HUDEP-2 (cell line): ENCODE measurements around the gene PATL2.
"Not testable (repeated sequence)": the region's sequence is repeated elsewhere in the genome, so short reads cannot be mapped to it uniquely, and the experiment has no call there.

Source experiments
- DNase-seq, 76 experiments: peaks; one replicate each; lab custom pipeline; 2025; ENCODE audit not compliant: unreplicated experiment in 76 of 76; lab: John Stamatoyannopoulos, UW

The PATL2 gene

GRCh38 chr15:44711096-44711742 is at the start of gene PATL2, which contains the start of gene B2M:
PATL2 (minus strand) TSS chr15:44711323; CDS start chr15:44676490, 34,833 bp downstream.
B2M (plus strand) TSS chr15:44711517; CDS start chr15:44711547, 30 bp downstream.
- DNase-seq, result peak; percentile 27 to 97 (median 91)

- no peak for DNase-seq
These were observed 42.2 kb upstream of the PATL2 start for GRCh38 chr15:44753345-44753744.

DNA sequence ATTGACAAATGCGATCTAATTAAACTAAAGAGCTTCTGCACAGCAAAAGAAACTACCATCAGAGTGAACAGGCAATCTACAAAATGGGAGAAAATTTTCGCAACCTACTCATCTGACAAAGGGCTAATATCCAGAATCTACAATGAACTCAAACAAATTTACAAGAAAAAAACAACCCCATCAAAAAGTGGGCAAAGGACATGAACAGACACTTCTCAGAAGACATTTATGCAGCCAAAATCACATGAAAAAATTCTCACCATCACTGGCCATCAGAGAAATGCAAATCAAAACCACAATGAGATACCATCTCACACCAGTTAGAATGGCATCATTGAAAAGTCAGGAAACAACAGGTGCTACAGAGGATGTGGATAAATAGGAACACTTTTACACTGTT is 32.3 kb upstream of the PATL2 start:
- DNase-seq, result not testable (repeated sequence)

DNA sequence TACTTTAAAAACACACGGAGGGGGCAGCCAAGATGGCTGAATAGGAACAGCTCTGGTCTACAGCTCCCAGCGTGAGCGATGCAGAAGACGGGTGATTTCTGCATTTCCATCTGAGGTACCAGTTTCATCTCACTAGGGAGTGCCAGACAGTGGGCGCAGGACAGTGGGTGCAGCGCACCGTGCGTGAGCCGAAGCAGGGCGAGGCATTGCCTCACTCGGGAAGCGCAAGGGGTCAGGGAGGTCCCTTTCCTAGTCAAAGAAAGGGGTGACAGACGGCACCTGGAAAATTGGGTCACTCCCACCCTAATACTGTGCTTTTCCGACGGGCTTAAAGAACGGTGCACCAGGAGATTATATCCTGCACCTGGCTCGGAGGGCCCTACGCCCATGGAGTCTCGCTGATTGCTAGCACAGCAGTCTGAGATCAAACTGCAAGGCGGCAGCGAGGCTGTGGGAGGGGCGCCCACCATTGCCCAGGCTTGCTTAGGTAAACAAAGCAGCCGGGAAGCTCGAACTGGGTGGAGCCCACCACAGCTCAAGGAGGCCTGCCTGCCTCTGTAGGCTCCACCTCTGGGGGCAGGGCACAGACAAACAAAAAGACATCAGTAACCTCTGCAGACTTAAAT is 28.2 kb upstream of the PATL2 start:
- DNase-seq, result not testable (repeated sequence)

DNA sequence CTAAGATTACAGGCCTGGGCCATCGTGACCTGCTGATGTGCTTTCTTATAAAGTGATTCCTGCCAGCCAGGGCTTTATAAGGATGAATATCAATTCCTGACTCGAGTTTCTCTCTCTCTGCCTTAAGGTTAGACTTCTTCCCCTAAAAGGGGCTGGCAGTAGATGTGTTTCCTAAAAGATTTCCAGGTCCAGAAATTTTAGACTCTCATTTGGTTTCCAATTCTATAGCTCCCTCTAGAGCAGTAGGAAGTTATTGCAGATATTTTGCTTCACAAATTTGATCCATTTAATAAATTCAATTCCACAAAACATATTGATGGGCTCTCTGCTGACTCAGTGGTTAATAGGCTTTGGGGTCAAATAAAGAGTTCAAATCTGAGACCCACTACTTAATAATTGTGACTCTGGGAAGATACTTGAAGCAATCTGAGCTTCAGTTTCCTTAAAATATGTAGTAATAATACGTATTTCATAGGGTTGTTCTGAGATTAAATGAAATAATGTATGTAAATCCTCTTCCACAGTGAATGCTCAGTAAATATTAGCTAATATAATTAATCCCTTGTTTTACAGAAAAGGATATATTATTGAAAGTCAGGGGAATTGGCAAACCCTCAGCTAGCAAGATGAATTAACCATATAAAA is 27.3 kb upstream of the PATL2 start:
- peak in 27 of 76 experiments; percentile 3 to 53 (median 28) for DNase-seq

DNA sequence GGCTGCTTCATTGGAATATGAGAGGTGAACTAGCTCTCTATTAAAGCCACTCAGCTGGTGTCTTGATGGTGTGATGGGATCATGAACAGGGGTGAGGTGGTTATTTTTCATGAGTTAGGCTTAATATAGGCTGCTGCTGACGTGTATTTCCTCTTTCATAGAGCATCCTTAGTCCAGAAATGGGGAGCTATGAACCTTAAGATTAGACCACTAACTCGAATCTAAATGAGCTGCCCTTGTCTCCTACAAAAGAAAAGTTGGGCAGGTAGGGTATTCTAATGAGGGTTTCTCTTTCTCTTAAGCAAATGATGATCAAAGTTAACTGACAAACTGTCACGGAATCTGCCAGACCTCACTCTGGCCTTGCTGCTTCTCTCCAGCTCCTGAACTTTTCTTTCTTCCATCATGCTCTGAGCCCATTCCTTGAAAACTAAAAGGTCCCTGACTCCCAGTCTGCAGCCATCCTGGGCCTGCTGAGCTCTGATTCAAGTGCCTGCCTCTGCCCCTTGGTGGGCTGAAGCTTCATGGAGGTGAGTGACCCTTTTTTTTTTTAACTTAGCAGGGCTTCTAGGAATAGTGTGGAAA is 25.1 kb upstream of the PATL2 start, which contains the start of gene TRIM69:
TSS of gene TRIM69 (plus strand) at position 348 of the 585 bp plus-strand sequence. CDS start at position 525, 177 bp downstream.
- no peak for DNase-seq

- DNase-seq, result no peak
These were observed 24.5 kb upstream of the PATL2 start for GRCh38 chr15:44735482-44736180.

DNA sequence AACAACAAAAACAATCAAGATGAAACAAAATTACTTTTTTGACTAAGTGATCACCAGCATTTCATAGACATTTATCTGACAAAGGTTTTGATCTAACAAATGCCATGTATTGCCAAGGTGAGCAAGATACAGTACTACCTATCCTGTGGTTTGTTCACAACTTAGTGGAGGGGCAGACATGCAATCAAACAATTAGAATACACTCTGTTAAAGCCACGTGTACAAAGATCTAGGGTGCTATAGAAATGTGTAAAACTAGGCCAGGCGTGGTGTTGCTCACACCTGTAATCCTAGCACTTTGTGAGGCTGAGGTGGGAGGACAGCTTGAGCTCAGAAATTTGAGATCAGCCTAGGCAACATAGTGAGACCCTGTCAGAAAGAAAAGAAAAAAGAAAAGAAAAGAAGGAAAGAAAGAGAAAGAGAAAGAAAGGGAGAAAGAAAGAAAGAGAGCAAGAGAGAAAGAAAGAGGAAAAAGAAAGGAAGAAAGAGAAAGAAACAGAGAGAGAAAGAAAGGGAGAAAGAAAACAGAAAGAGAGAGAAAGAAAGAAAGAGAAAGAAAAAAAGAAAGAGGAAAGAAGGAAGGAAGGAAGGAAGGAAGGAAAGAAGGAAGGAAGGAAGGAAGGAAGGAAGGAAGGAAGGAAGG is 23.8 kb upstream of the PATL2 start:
- DNase-seq, result no peak

DNA sequence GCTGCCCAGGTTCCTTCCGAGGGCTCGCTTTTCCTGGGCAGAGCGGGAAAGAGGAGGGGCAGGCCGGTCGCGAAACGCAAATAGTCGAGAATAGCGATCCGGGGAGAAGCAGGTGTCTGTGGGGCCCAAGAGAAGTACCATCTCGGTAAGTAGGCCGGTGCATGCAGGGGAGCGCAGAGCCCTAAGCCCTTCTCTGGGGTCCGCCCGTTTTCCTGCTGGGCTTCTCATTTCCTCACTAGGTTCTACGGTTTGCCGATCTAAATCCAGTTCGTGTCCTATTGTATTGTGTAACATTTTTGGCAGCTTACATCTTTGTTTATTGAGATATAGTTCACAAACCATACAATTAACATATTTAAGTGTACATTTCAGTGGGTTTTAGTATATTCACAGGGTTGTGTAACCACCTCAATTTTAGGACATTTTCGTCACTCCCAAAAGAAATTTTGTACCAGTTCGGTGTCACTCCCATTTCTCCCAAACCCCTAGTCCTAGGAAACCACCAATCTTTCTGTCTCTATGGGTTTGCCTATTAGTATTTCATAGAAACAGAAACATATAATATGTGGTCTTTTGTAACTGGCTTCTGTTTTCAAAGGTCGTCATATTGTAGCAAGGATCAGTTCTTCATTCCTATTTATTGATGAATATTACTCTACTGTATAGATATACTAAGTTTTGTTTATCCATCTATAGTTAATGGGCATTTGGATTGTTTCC is 18.4 kb upstream of the PATL2 start:
- peak in 2 of 76 experiments; percentile 13 to 31 for DNase-seq

GRCh38 chr15:44728576-44729407 is 17.7 kb upstream of the PATL2 start:
- DNase-seq, result peak in 75 of 76 experiments; percentile 15 to 95 (median 86)

DNA sequence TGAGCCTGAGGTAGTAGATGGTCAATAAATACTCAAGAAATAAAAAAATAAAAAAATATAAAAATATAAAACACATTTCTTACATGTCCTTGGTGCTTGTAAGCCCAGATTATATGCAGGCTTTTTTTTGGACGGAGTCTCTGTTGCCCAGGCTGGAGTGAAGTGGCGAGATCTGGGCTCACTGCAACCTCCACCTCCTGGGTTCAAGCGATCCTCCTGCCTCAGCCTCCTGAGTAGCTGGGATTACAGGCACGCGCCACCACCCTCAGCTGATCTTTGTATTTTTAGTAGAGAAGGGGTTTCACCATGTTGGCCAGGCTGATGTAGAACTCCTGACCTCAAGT is 17.1 kb upstream of the PATL2 start:
- not testable (repeated sequence) for DNase-seq

DNA sequence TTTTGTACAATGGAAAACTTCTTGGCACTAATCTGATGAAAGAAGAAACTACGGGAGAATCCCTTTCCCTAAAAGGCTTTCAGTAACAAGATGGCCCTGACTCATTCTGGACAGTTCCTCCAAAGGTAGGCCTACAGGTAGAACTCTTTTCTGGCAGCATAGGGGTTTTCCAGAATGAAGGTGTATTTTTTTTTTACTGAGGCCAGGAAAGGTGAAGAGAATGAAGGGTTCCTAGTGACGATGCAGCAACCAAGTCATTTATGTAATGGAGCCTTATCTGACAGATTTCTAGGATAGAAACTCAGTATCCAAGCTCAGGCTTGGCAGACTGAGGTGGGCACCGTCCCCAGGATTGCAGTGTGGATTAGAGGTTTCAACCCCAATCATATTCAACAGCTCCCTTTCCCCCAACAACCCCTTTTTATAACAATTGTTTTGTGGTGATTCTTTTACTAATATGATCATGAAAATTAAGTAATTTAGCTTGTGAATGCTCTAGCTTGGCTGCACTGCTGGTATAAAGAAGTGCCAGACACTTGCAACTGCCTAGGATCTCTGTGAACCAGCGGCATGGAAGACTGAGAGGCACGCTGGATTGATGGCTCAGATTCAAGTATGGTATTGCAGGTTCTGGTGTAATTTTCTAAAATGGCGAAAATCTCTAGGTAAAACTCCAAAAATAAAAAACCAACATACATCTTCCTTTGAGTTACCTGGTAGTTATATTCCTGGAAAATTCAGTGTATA is 16.5 kb upstream of the PATL2 start:
- no peak for DNase-seq

- DNase-seq, result peak in 16 of 76 experiments; percentile 7 to 36 (median 22)
These were observed 15.7 kb upstream of the PATL2 start for GRCh38 chr15:44726568-44727484.

DNA sequence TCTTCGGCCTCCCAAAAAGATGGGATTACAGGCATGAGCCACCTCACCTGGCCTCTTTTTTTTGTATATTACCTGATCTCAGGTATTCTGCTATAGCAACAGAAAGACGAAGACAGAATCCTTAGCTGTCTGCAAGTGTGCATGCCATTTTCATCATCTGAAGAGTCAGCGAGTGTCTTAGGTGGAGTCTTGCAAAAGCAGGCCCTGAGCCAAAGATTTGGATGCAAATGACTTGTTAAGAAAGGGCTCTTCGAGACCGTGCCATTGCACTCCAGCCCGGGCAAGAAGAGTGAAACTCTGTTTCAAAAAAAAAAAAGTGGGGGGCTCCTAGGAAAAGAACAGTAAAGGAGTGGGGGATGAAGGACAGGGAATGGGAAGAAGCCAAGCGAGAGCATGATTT is 15.0 kb upstream of the PATL2 start:
- peak in 1 of 76 experiments; percentile 8 for DNase-seq

GRCh38 chr15:44722011-44722410 is 10.9 kb upstream of the PATL2 start:
- DNase-seq, result no peak

DNA sequence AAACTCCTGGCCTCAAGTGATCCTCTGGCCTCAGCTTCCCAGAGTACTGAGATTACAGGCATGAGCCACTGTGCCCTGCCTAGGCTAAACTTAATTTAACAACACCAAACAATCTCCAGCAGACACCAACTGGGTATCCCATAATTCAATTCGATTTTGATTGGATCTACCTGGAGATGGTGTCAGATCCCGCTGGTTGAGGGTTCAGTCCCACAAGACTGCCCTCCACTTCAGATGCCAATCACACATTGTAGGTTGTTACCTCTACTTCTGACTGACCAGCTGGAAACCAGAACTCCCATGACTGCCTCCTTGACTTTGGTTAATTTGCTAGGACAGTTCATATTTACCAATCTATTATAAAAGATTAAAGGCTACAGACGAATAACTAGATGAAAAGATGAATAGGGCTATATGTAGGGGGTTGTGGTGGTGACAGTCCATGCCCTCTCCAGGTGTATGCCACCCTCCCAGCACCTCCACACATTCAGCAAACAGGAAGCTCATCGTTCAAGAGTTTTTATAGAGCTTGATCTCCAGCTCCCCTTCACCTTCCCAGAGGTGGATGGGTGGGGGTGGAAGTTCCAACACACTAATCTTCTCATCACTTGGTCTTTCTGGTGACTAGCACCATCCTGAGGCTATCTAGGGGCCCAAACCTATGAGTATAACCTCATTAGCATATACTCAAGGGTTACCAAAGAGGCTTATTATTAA is 9.5 kb upstream of the PATL2 start:
- DNase-seq, result no peak
